IMR-90 (cell line): Measurements from ENCODE around the gene ANK3.

Experiments
- CEBPB ChIP-seq: IDR thresholded peaks from 2 replicates; pipeline ENCODE4 v1.6.1; 2012; ENCODE audit warnings: low read depth, low read length, improper control_type of control experiment
- CTCF ChIP-seq: conservative IDR thresholded peaks from 2 replicates; pipeline ENCODE4 v1.5.1; 2012; ENCODE audit warnings: mild to moderate bottlenecking, low read depth, low read length, improper control_type of control experiment
- MXI1 ChIP-seq: IDR thresholded peaks from 2 replicates; pipeline ENCODE4 v1.6.1; 2012; ENCODE audit warnings: low read depth, mild to moderate bottlenecking, low read length, moderate library complexity, borderline replicate concordance
- POLR2A ChIP-seq: IDR thresholded peaks from 2 replicates; pipeline ENCODE4 v1.6.1; 2012; ENCODE audit warnings: mild to moderate bottlenecking, low read depth, low read length
- RFX5 ChIP-seq: IDR thresholded peaks from 2 replicates; pipeline ENCODE4 v1.8.0; 2012; ENCODE audit warnings: low read depth, mild to moderate bottlenecking, low read length, moderate library complexity

GRCh38 chr10:60045571-60045970 is 344.1 kb downstream of the ANK3 start:
- TF ChIP-seq MXI1 (no peak), CTCF (no peak), CEBPB (no peak), POLR2A (no peak), RFX5 (no peak)
